SK-N-SH (cell line): Measurements from ENCODE around the gene ATP5PB. TPM values are rescaled to one million over a fixed set of nuclear protein-coding genes. Genes with fewer than 3 reads are reported as not detected.

Experiments used
- CTCF ChIA-PET: fragments of 300-600, 350-600 bp; formaldehyde crosslinking; extraction: SDS; loops from one replicate; lab custom pipeline; 2021; lab: Yijun Ruan, JAX
- POLR2A ChIA-PET: fragments of 350-600 bp; sonication (Branson Sonifier 250); formaldehyde crosslinking; extraction: SDS; loops from one replicate; lab custom pipeline; 2020; ENCODE audit warnings: antibody characterized with exemption, inconsistent platforms; lab: Yijun Ruan, JAX
- DNase-seq: peaks from one replicate; pipeline ENCODE4 v3.0.0; 2012
- H2AFZ ChIP-seq: fragments of 200-600 bp; sonication (generic); 2 replicates; pipeline ENCODE4 v1.8.1; 2016; ENCODE audit warnings: antibody characterized with exemption, mild to moderate bottlenecking, low read depth
- H3F3A ChIP-seq: fragments of 200-600 bp; sonication (generic); replicated peaks from 2 replicates; pipeline ENCODE3; 2016; ENCODE audit warnings: antibody characterized with exemption, mild to moderate bottlenecking; ENCODE audit not compliant: insufficient read depth
- H3K27ac ChIP-seq, 2 experiments: fragments of 200-500 bp in 1 of 2; fragments of 200-600 bp in 1 of 2; sonication (Bioruptor generic) in 1 of 2; sonication (generic), shearing (Covaris generic) in 1 of 2; 2 replicates each; pipeline versions ENCODE4 v1.5.1 to v1.6.1; 2014 to 2016; ENCODE audit warnings: low read depth in 2 of 2, inconsistent platforms in 1 of 2, low read length in 1 of 2, mild to moderate bottlenecking in 1 of 2, mixed read lengths in 1 of 2
- H3K27me3 ChIP-seq: fragments of 200-600 bp; sonication (generic), shearing (Covaris generic); 2 replicates; pipeline ENCODE4 v1.6.1; 2016; ENCODE audit warnings: mixed run types; ENCODE audit not compliant: insufficient read depth
- H3K36me3 ChIP-seq, 2 experiments: fragments of 200-500 bp in 1 of 2; fragments of 200-600 bp in 1 of 2; sonication (Bioruptor generic) in 1 of 2; sonication (generic) in 1 of 2; replicated peaks in 1 of 2; 2 replicates each; pipeline versions ENCODE3 to v1.5.1; 2014 to 2016; ENCODE audit warnings: low read length in 1 of 2, mild to moderate bottlenecking in 1 of 2; ENCODE audit not compliant: insufficient read depth in 2 of 2, control insufficient read depth in 1 of 2
- H3K4me1 ChIP-seq, 2 experiments: fragments of 200-500 bp in 1 of 2; fragments of 200-600 bp in 1 of 2; sonication (Bioruptor generic) in 1 of 2; sonication (generic), shearing (Covaris generic) in 1 of 2; 2 replicates each; pipeline versions ENCODE4 v1.5.1 to v1.6.1; 2014 to 2016; ENCODE audit warnings: low read depth in 1 of 2, low read length in 1 of 2, mixed run types in 1 of 2; ENCODE audit not compliant: insufficient read depth in 2 of 2, control insufficient read depth in 1 of 2
- H3K4me2 ChIP-seq: fragments of 200-600 bp; sonication (generic), shearing (Covaris generic); 2 replicates; pipeline ENCODE4 v1.6.1; 2017; ENCODE audit warnings: mixed run types
- H3K4me3 ChIP-seq, 2 experiments: fragments of 200-500 bp in 1 of 2; fragments of 200-600 bp in 1 of 2; sonication (Bioruptor generic) in 1 of 2; sonication (generic), shearing (Covaris generic) in 1 of 2; 2 replicates each; pipeline versions ENCODE4 v1.5.1 to v1.8.1; 2014 to 2016; ENCODE audit warnings: low read depth in 2 of 2, inconsistent platforms in 1 of 2, low read length in 1 of 2, mild to moderate bottlenecking in 1 of 2, mixed read lengths in 1 of 2, moderate library complexity in 1 of 2
- H3K79me2 ChIP-seq: fragments of 200-600 bp; sonication (generic); 2 replicates; pipeline ENCODE4 v1.8.1; 2017; ENCODE audit warnings: mild to moderate bottlenecking; ENCODE audit not compliant: insufficient read depth
- H3K9ac ChIP-seq: fragments of 200-600 bp; sonication (generic); 2 replicates; pipeline ENCODE4 v1.6.1; 2017; ENCODE audit warnings: mixed run types
- H3K9me2 ChIP-seq: fragments of 200-600 bp; sonication (generic); 2 replicates; pipeline ENCODE4 v1.6.1; 2017; ENCODE audit warnings: mixed run types
- H3K9me3 ChIP-seq: fragments of 200-600 bp; sonication (generic); 2 replicates; pipeline ENCODE4 v1.6.1; 2017; ENCODE audit warnings: mixed run types, mild to moderate bottlenecking, moderate library complexity
- H4K20me1 ChIP-seq: fragments of 200-600 bp; sonication (generic); 2 replicates; pipeline ENCODE4 v1.6.1; 2017; ENCODE audit warnings: mild to moderate bottlenecking, mixed run types; ENCODE audit not compliant: insufficient read depth
- CTCF ChIP-seq: fragments of 200-600 bp; sonication (generic); IDR thresholded peaks from 2 replicates; pipeline ENCODE4 v1.6.1; 2017; ENCODE audit warnings: antibody characterized with exemption, mild to moderate bottlenecking, moderate library complexity
- ELF1 ChIP-seq: IDR thresholded peaks from 2 replicates; pipeline ENCODE4 v1.4.0; 2012
- EP300 ChIP-seq, 2 experiments: IDR thresholded peaks; 2 replicates each; pipeline versions ENCODE4 v1.4.0 to v1.6.1; 2012; ENCODE audit warnings: borderline replicate concordance in 1 of 2, low read depth in 1 of 2, low read length in 1 of 2
- FOXJ3 ChIP-seq: sonication (generic); formaldehyde crosslinking; IDR thresholded peaks from 2 replicates; pipeline ENCODE4 v1.5.1; 2020; ENCODE audit warnings: mild to moderate bottlenecking, missing genetic modification reagents
- FOXM1 ChIP-seq: IDR thresholded peaks from 2 replicates; pipeline ENCODE4 v1.4.0; 2012; ENCODE audit warnings: low read depth, mild to moderate bottlenecking
- GABPA ChIP-seq: IDR thresholded peaks from 2 replicates; pipeline ENCODE4 v1.4.0; 2012; ENCODE audit warnings: low read depth, mild to moderate bottlenecking
- POLR2AphosphoS5 ChIP-seq: IDR thresholded peaks from 2 replicates; pipeline ENCODE4 v1.6.1; 2012; ENCODE audit warnings: low read depth, low read length
- RCOR1 ChIP-seq: fragments of 150-350 bp; IDR thresholded peaks from 2 replicates; pipeline ENCODE4 v1.6.1; 2017; ENCODE audit warnings: antibody characterized with exemption, low read length
- SIN3A ChIP-seq: IDR thresholded peaks from 2 replicates; pipeline ENCODE4 v1.6.1; 2012; ENCODE audit warnings: low read depth, mild to moderate bottlenecking, low read length, moderate library complexity, borderline replicate concordance
- TAF1 ChIP-seq: IDR thresholded peaks from 2 replicates; pipeline ENCODE4 v1.6.1; 2012; ENCODE audit warnings: low read depth, mild to moderate bottlenecking, low read length, moderate library complexity, borderline replicate concordance
- TEAD4 ChIP-seq: IDR thresholded peaks from 2 replicates; pipeline ENCODE4 v1.4.0; 2012; ENCODE audit warnings: mild to moderate bottlenecking, borderline replicate concordance; ENCODE audit not compliant: insufficient read depth
- YY1 ChIP-seq: IDR thresholded peaks from 2 replicates; pipeline ENCODE4 v1.4.0; 2012; ENCODE audit warnings: low read depth, mild to moderate bottlenecking
- WGBS: methylation state at CpG from one replicate; pipeline ENCODE4 v1.1.6; 2017; ENCODE audit warnings: low lambda C conversion rate; 5-methylcytosine and 5-hydroxymethylcytosine counted together
- polyA plus RNA-seq, 3 experiments: library from polyadenylated mRNA; depleted of rRNA; stranded (reverse); fragments of >200 nt; gene quantifications; 2 replicates each; pipeline ENCODE4 v1.2.3, GENCODE V29; 2012
- TF ChIP-seq, protein P1 (sequence below): IDR thresholded peaks from 2 replicates; pipeline ENCODE4 v1.4.0; 2012; ENCODE audit warnings: low read depth
- TF ChIP-seq, protein P2 (sequence below): IDR thresholded peaks from 2 replicates; pipeline ENCODE4 v1.6.1; 2012; ENCODE audit warnings: mild to moderate bottlenecking, low read depth, low read length, moderate library complexity

ATP5PB gene
- polyA plus RNA-seq, 1 of the 3 experiments (the other 2 are of a cell fraction): 177 TPM

DNA sequence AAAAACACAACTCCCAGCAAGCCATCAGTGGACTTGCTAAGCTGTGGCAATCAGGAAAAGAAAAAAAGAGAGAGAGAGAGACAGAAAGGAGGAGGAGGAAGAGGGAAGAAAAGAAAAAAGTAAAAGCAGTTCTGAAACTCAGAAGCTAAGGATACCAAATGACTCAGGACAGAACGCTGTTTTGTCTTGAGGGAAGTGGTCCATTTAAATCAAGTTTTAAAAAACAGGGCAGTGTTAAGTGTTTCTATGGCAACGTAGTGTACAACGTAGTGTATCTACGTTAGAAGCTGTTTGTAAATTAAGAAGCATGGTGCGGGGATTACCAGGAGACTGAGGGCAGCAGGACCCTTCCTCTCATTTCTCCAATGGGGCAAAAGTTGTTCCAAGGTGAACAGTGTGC is 48.3 kb downstream of the ATP5PB start (continued):
- TF ChIP-seq CTCF (no peak), POLR2AphosphoS5 (no peak), RCOR1 (no peak), YY1 (no peak)

GRCh38 chr1:111499026-111499785 is 49.9 kb downstream of the ATP5PB start:
- CTCF ChIA-PET: interaction anchor here (1.2 to 6.1 kb wide), 3 partner anchors 9 to 271 kb away, joined by 3 to 49 read pairs (median 3); no protein-coding TSS in a partner anchor

More at GRCh38 chr1:111499026-111499785, 49.9 kb downstream of the ATP5PB start:
- H3K79me2 ChIP-seq: no peaks in the 10 kb centered on the region
- H3K4me2 ChIP-seq: no peak overlapping the region
- no peaks in the 10 kb centered on the region; the same call in 1 of the 2 replicates for H3K27me3 ChIP-seq
- no peaks in the 10 kb centered on the region for H3K9me2 ChIP-seq
- POLR2A ChIA-PET: interaction anchor here (0.6 kb wide), 1 partner anchor 1043 kb away, joined by 4 read pairs; no protein-coding TSS in a partner anchor
- no peak overlapping the region for H3K4me3 ChIP-seq
- H3K9me3 ChIP-seq: no peaks in the 10 kb centered on the region
- no peak for DNase-seq
- no peaks in the 10 kb centered on the region for H4K20me1 ChIP-seq
- H3K4me1 ChIP-seq: no peaks in the 10 kb centered on the region
- 48% methylated on average over 5 of the region's 5 CpGs for WGBS
- no peak overlapping the region for H2AFZ ChIP-seq
- H3K27ac ChIP-seq: no peak overlapping the region
- no peaks in the 10 kb centered on the region for H3F3A ChIP-seq
- no peaks in the 10 kb centered on the region for H3K36me3 ChIP-seq
- no peak for TF ChIP-seq TEAD4
- no peak for TF ChIP-seq EP300 (IDR thresholded peaks at IDR 0.05; ENCODE audit: borderline replicate concordance in 1 of 2, low read depth in 1 of 2, low read length in 1 of 2)
- TF ChIP-seq, protein P1, sequence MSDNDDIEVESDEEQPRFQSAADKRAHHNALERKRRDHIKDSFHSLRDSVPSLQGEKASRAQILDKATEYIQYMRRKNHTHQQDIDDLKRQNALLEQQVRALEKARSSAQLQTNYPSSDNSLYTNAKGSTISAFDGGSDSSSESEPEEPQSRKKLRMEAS: no peak
- no peak for TF ChIP-seq TAF1
- TF ChIP-seq, protein P2, sequence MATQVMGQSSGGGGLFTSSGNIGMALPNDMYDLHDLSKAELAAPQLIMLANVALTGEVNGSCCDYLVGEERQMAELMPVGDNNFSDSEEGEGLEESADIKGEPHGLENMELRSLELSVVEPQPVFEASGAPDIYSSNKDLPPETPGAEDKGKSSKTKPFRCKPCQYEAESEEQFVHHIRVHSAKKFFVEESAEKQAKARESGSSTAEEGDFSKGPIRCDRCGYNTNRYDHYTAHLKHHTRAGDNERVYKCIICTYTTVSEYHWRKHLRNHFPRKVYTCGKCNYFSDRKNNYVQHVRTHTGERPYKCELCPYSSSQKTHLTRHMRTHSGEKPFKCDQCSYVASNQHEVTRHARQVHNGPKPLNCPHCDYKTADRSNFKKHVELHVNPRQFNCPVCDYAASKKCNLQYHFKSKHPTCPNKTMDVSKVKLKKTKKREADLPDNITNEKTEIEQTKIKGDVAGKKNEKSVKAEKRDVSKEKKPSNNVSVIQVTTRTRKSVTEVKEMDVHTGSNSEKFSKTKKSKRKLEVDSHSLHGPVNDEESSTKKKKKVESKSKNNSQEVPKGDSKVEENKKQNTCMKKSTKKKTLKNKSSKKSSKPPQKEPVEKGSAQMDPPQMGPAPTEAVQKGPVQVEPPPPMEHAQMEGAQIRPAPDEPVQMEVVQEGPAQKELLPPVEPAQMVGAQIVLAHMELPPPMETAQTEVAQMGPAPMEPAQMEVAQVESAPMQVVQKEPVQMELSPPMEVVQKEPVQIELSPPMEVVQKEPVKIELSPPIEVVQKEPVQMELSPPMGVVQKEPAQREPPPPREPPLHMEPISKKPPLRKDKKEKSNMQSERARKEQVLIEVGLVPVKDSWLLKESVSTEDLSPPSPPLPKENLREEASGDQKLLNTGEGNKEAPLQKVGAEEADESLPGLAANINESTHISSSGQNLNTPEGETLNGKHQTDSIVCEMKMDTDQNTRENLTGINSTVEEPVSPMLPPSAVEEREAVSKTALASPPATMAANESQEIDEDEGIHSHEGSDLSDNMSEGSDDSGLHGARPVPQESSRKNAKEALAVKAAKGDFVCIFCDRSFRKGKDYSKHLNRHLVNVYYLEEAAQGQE: no peak
- TF ChIP-seq GABPA: no peak
- TF ChIP-seq FOXJ3 (CRISPR knock-in tag): no peak
- TF ChIP-seq SIN3A: no peak
- no peak for TF ChIP-seq CTCF
- TF ChIP-seq ELF1: no peak
- TF ChIP-seq FOXM1: no peak
- H3K9ac ChIP-seq: no peak overlapping the region
